Calu3 (cell line): ENCODE measurements around the gene FAM53A. TPM values are rescaled to one million over a fixed set of nuclear protein-coding genes. Genes with fewer than 3 reads are reported as not detected.

ENCODE experiments used
- BruUV-seq: library from RNA; stranded (reverse); fragments of 400-500 nt; replicated peaks from 2 replicates; lab custom pipeline; 2021; lab: Mats Ljungman, UMichigan
- CTCF ChIA-PET: fragments of 300-600 bp; sonication (Branson Sonifier 250); formaldehyde crosslinking; loops from one replicate; lab custom pipeline; 2022; ENCODE audit warnings: antibody characterized with exemption; lab: Charles Lee
- DNase-seq: peaks from one replicate; pipeline ENCODE4 v3.0.0; 2022
- H3K27ac Mint-ChIP-seq: one replicate; pipeline ENCODE4 v1.8.0; 2022; ENCODE audit warnings: mixed read lengths; ENCODE audit not compliant: unreplicated experiment
- H3K27me3 Mint-ChIP-seq: one replicate; pipeline ENCODE4 v1.8.0; 2022; ENCODE audit warnings: mixed read lengths; ENCODE audit not compliant: unreplicated experiment
- H3K36me3 Mint-ChIP-seq: one replicate; pipeline ENCODE4 v1.8.0; 2022; ENCODE audit warnings: mild to moderate bottlenecking, moderate library complexity, mixed read lengths; ENCODE audit not compliant: insufficient read depth, unreplicated experiment
- H3K4me1 Mint-ChIP-seq: one replicate; pipeline ENCODE4 v1.8.0; 2022; ENCODE audit warnings: mild to moderate bottlenecking, low read depth, mixed read lengths; ENCODE audit not compliant: unreplicated experiment
- H3K4me3 Mint-ChIP-seq: one replicate; pipeline ENCODE4 v1.8.0; 2022; ENCODE audit warnings: mild to moderate bottlenecking, low read depth, moderate library complexity, mixed read lengths; ENCODE audit not compliant: unreplicated experiment
- H3K9me3 Mint-ChIP-seq: one replicate; pipeline ENCODE4 v1.8.0; 2022; ENCODE audit warnings: low read depth, mixed read lengths; ENCODE audit not compliant: unreplicated experiment
- CTCF ChIP-seq: fragments of 200-600 bp; IDR thresholded peaks from one replicate; pipeline ENCODE4 v1.8.0; 2022; ENCODE audit warnings: antibody characterized with exemption; ENCODE audit not compliant: unreplicated experiment
- intact Hi-C: fragments of 100-400 bp; cut with micrococcal nuclease; formaldehyde crosslinking; loops from one replicate; pipeline ENCODE4 v1.10.0; 2022; ENCODE audit not compliant: unreplicated experiment
- total RNA-seq: library from RNA; stranded (reverse); gene quantifications from 2 replicates; pipeline ENCODE4 v1.2.3, GENCODE V29; 2022

Gene FAM53A
- total RNA-seq, 1 experiment from 2014 or later, result 7.3 TPM

- Mint-ChIP-seq H3K27ac (no peak overlapping the region), H3K9me3 (no peaks in the 10 kb centered on the region), H3K4me3 (no peak overlapping the region), H3K36me3 (no peaks in the 10 kb centered on the region), H3K27me3 (no peaks in the 10 kb centered on the region), H3K4me1 (no peaks in the 10 kb centered on the region)
- CTCF ChIA-PET, result interaction anchor here (0.6 kb wide), 1 partner anchor 21 kb away, joined by 4 read pairs; no protein-coding TSS in a partner anchor
- no TSS peak for BruUV-seq
- intact Hi-C loops, result no loop called here
- no peak for TF ChIP-seq CTCF
- no peak for DNase-seq
Measured at GRCh38 chr4:1663549-1663948, 20.6 kb downstream of the FAM53A start.

GRCh38 chr4:1661695-1662094, 22.4 kb downstream of the FAM53A start:
- no peak overlapping the region for H3K4me3 Mint-ChIP-seq
- no peak overlapping the region for H3K27ac Mint-ChIP-seq
- BruUV-seq, result no TSS peak
- TF ChIP-seq CTCF, result no peak
- no peaks in the 10 kb centered on the region for H3K36me3 Mint-ChIP-seq
- CTCF ChIA-PET, result no interaction called here
- no peaks in the 10 kb centered on the region for H3K4me1 Mint-ChIP-seq
- no peaks in the 10 kb centered on the region for H3K27me3 Mint-ChIP-seq
- intact Hi-C loops, result no loop called here
- no peaks in the 10 kb centered on the region for H3K9me3 Mint-ChIP-seq
- no peak for DNase-seq

- H3K9me3 Mint-ChIP-seq, result no peaks in the 10 kb centered on the region
- H3K27me3 Mint-ChIP-seq, result no peaks in the 10 kb centered on the region
- CTCF ChIA-PET, result interaction anchor here (0.7 kb wide), 1 partner anchor 8 kb away, joined by 3 read pairs; no protein-coding TSS in a partner anchor
- no peaks in the 10 kb centered on the region for H3K36me3 Mint-ChIP-seq
- BruUV-seq, result no TSS peak
- H3K4me1 Mint-ChIP-seq, result no peaks in the 10 kb centered on the region
- H3K4me3 Mint-ChIP-seq, result no peak overlapping the region
- no peak overlapping the region for H3K27ac Mint-ChIP-seq
- no peak for TF ChIP-seq CTCF
- DNase-seq, result no peak
- intact Hi-C loops, result no loop called here
Measured at GRCh38 chr4:1660948-1661677, 23.0 kb downstream of the FAM53A start.

- no peak for TF ChIP-seq CTCF
- intact Hi-C loops, result no loop called here
Measured at GRCh38 chr4:1659104-1660043, 24.7 kb downstream of the FAM53A start.

More at GRCh38 chr4:1659104-1660043, 24.7 kb downstream of the FAM53A start:
- no TSS peak for BruUV-seq
- CTCF ChIA-PET, result no interaction called here
- no peak overlapping the region for H3K27ac Mint-ChIP-seq
- H3K9me3 Mint-ChIP-seq, result no peaks in the 10 kb centered on the region
- H3K4me3 Mint-ChIP-seq, result no peak overlapping the region
- H3K4me1 Mint-ChIP-seq, result no peaks in the 10 kb centered on the region
- H3K27me3 Mint-ChIP-seq, result no peaks in the 10 kb centered on the region
- DNase-seq, result no peak
- no peaks in the 10 kb centered on the region for H3K36me3 Mint-ChIP-seq
